Activated naive CD4-positive, alpha-beta T cell treated with anti-CD3 and anti-CD28 coated beads for 36 hours (primary cell): ENCODE results near the gene ZNF277. TPM values are rescaled to one million over a fixed set of nuclear protein-coding genes. Genes with fewer than 3 reads are reported as not detected.
A peak's percentile ranks its signal among the peaks of the same experiment; 100 is the strongest.

Source experiments
- CTCF ChIA-PET: fragments of 350-600 bp; sonication (Branson Sonifier 250); formaldehyde crosslinking; loops from one replicate; lab custom pipeline; 2021; ENCODE audit warnings: antibody characterized with exemption; lab: Charles Lee
- DNase-seq: peaks from one replicate; pipeline ENCODE4 v3.0.0-alpha.2; 2020
- H3K27ac Mint-ChIP-seq: one replicate; pipeline ENCODE4 v1.8.0; 2021; ENCODE audit warnings: mild to moderate bottlenecking, mixed read lengths
- H3K27me3 Mint-ChIP-seq: one replicate; pipeline ENCODE4 v1.8.0; 2021; ENCODE audit warnings: low read depth, mixed read lengths
- H3K36me3 Mint-ChIP-seq: one replicate; pipeline ENCODE4 v1.8.0; 2021; ENCODE audit warnings: low read depth, mixed read lengths
- H3K4me1 Mint-ChIP-seq: one replicate; pipeline ENCODE4 v1.8.0; 2021; ENCODE audit warnings: low read depth, mixed read lengths
- H3K4me3 Mint-ChIP-seq: one replicate; pipeline ENCODE4 v1.8.0; 2021; ENCODE audit warnings: mild to moderate bottlenecking, moderate library complexity, mixed read lengths
- H3K9me3 Mint-ChIP-seq: one replicate; pipeline ENCODE4 v1.8.0; 2021; ENCODE audit warnings: mixed read lengths
- intact Hi-C: fragments of 100-400 bp; cut with micrococcal nuclease; formaldehyde crosslinking; loops from one replicate; pipeline ENCODE4 v1.15.1; 2023
- total RNA-seq, 2 experiments: library from RNA; stranded (reverse); gene quantifications; one replicate each; pipeline ENCODE4 v1.2.3, GENCODE V29; 2021

ZNF277 gene
- total RNA-seq, 2 experiments from 2014 or later, result 27.0 to 28.2 TPM

- Mint-ChIP-seq H3K36me3 (peaks cover 2% of the 10 kb centered on the region), H3K27me3 (no peaks in the 10 kb centered on the region), H3K4me3 (no peak overlapping the region), H3K27ac (no peak overlapping the region), H3K4me1 (peaks cover 15% of the 10 kb centered on the region), H3K9me3 (peaks cover 2% of the 10 kb centered on the region)
- CTCF ChIA-PET, result no interaction called here
- DNase-seq, result no peak
- intact Hi-C loops, result loop anchor here (5.0 kb wide), 1 partner anchor 511 kb away; no protein-coding TSS in a partner anchor
These were observed 60.2 kb downstream of the ZNF277 start for GRCh38 chr7:112266595-112267270.

GRCh38 chr7:112267944-112268691 is 61.6 kb downstream of the ZNF277 start:
- Mint-ChIP-seq H3K36me3 (peaks cover 2% of the 10 kb centered on the region), H3K9me3 (peaks cover 2% of the 10 kb centered on the region), H3K4me1 (peaks cover 22% of the 10 kb centered on the region), H3K27me3 (no peaks in the 10 kb centered on the region), H3K27ac (no peak overlapping the region), H3K4me3 (no peak overlapping the region)
- intact Hi-C loops, result loop anchor here (5.0 kb wide), 1 partner anchor 509 kb away; no protein-coding TSS in a partner anchor
- DNase-seq, result no peak
- CTCF ChIA-PET, result interaction anchor here (0.9 kb wide), 1 partner anchor 67 kb away, joined by 3 read pairs; no protein-coding TSS in a partner anchor

GRCh38 chr7:112271162-112271561 is 64.7 kb downstream of the ZNF277 start:
- intact Hi-C loops, result no loop called here
- Mint-ChIP-seq H3K36me3 (peaks cover 2% of the 10 kb centered on the region), H3K4me1 (peaks cover 18% of the 10 kb centered on the region), H3K4me3 (no peak overlapping the region), H3K9me3 (peaks cover 2% of the 10 kb centered on the region), H3K27me3 (no peaks in the 10 kb centered on the region), H3K27ac (no peak overlapping the region)
- CTCF ChIA-PET, result no interaction called here
- DNase-seq, result no peak

GRCh38 chr7:112272921-112273561 is 66.5 kb downstream of the ZNF277 start:
- intact Hi-C loops, result no loop called here
- Mint-ChIP-seq H3K36me3 (no peaks in the 10 kb centered on the region), H3K9me3 (peaks cover under 1% of the 10 kb centered on the region), H3K27me3 (no peaks in the 10 kb centered on the region), H3K4me3 (no peak overlapping the region), H3K27ac (no peak overlapping the region), H3K4me1 (peaks cover 15% of the 10 kb centered on the region)
- DNase-seq, result peak; percentile 33
- CTCF ChIA-PET, result no interaction called here

GRCh38 chr7:112279042-112279441 is 72.5 kb downstream of the ZNF277 start:
- Mint-ChIP-seq H3K4me1 (peaks cover 8% of the 10 kb centered on the region), H3K4me3 (no peak overlapping the region), H3K9me3 (no peaks in the 10 kb centered on the region), H3K27me3 (no peaks in the 10 kb centered on the region), H3K27ac (no peak overlapping the region), H3K36me3 (no peaks in the 10 kb centered on the region)
- intact Hi-C loops, result no loop called here
- DNase-seq, result no peak
- CTCF ChIA-PET, result no interaction called here

- CTCF ChIA-PET, result no interaction called here
- Mint-ChIP-seq H3K27ac (no peak overlapping the region), H3K9me3 (no peaks in the 10 kb centered on the region), H3K4me3 (no peak overlapping the region), H3K27me3 (no peaks in the 10 kb centered on the region), H3K36me3 (no peaks in the 10 kb centered on the region), H3K4me1 (peaks cover 3% of the 10 kb centered on the region)
- no peak for DNase-seq
- intact Hi-C loops, result no loop called here
These were observed 73.8 kb downstream of the ZNF277 start for GRCh38 chr7:112280267-112280666.

- H3K36me3 Mint-ChIP-seq, result peaks cover 8% of the 10 kb centered on the region
These were observed 76.1 kb downstream of the ZNF277 start for GRCh38 chr7:112282476-112283188.

GRCh38 chr7:112283382-112283910 is 77.0 kb downstream of the ZNF277 start:
- Mint-ChIP-seq H3K9me3 (no peaks in the 10 kb centered on the region), H3K4me3 (no peak overlapping the region), H3K27ac (no peak overlapping the region), H3K27me3 (no peaks in the 10 kb centered on the region), H3K4me1 (peaks cover 8% of the 10 kb centered on the region), H3K36me3 (peaks cover 10% of the 10 kb centered on the region)
- CTCF ChIA-PET, result no interaction called here
- intact Hi-C loops, result no loop called here
- no peak for DNase-seq

More at GRCh38 chr7:112282476-112283188, 76.1 kb downstream of the ZNF277 start:
- H3K4me1 Mint-ChIP-seq, result peaks cover 8% of the 10 kb centered on the region
- CTCF ChIA-PET, result no interaction called here
- intact Hi-C loops, result no loop called here
- no peak overlapping the region for H3K27ac Mint-ChIP-seq
- DNase-seq, result no peak
- H3K27me3 Mint-ChIP-seq, result no peaks in the 10 kb centered on the region
- H3K9me3 Mint-ChIP-seq, result no peaks in the 10 kb centered on the region
- no peak overlapping the region for H3K4me3 Mint-ChIP-seq

- Mint-ChIP-seq H3K27me3 (no peaks in the 10 kb centered on the region), H3K27ac (no peak overlapping the region), H3K4me1 (peaks cover 8% of the 10 kb centered on the region), H3K9me3 (no peaks in the 10 kb centered on the region), H3K36me3 (peaks cover 12% of the 10 kb centered on the region), H3K4me3 (no peak overlapping the region)
- intact Hi-C loops, result no loop called here
- DNase-seq, result no peak
- CTCF ChIA-PET, result no interaction called here
These were observed 80.0 kb downstream of the ZNF277 start for GRCh38 chr7:112286250-112287086.

- intact Hi-C loops, result no loop called here
- CTCF ChIA-PET, result interaction anchor here (0.6 kb wide), 1 partner anchor 26 kb away, joined by 4 read pairs; no protein-coding TSS in a partner anchor
- DNase-seq, result no peak
- H3K4me1 Mint-ChIP-seq, result peaks cover 8% of the 10 kb centered on the region
- peaks cover 15% of the 10 kb centered on the region for H3K36me3 Mint-ChIP-seq
- no peaks in the 10 kb centered on the region for H3K27me3 Mint-ChIP-seq
- H3K27ac Mint-ChIP-seq, result no peak overlapping the region
- no peak overlapping the region for H3K4me3 Mint-ChIP-seq
- no peaks in the 10 kb centered on the region for H3K9me3 Mint-ChIP-seq
These were observed 81.8 kb downstream of the ZNF277 start for GRCh38 chr7:112288301-112288700.

- intact Hi-C loops, result no loop called here
- H3K27me3 Mint-ChIP-seq, result no peaks in the 10 kb centered on the region
- no peak for DNase-seq
These were observed 83.6 kb downstream of the ZNF277 start for GRCh38 chr7:112290065-112290464.

More at GRCh38 chr7:112290065-112290464, 83.6 kb downstream of the ZNF277 start:
- Mint-ChIP-seq H3K27ac (no peak overlapping the region), H3K9me3 (no peaks in the 10 kb centered on the region), H3K36me3 (peaks cover 15% of the 10 kb centered on the region), H3K4me3 (no peak overlapping the region), H3K4me1 (peaks cover 5% of the 10 kb centered on the region)
- CTCF ChIA-PET, result no interaction called here
